Stimulated activated CD4-positive, alpha-beta T cell treated with anti-CD3 and anti-CD28 coated beads, Interleukin-15, amount 100 ng/mL, for 48 hours (primary cell): ENCODE data around the gene DDIT3.
"Not testable (repeated sequence)": the region's sequence is repeated elsewhere in the genome, so short reads cannot be mapped to it uniquely, and the experiment has no call there.

Experiments
- DNase-seq, 2 donors: peaks; one replicate each; pipeline ENCODE4 v3.0.0-alpha.2; 2020; ENCODE audit warnings: low read depth in 2 of 2

The DDIT3 gene

GRCh38 chr12:57513266-57513665 lies 7.0 kb downstream of the DDIT3 start:
- no peak for DNase-seq

- DNase-seq, result no peak
Measured at GRCh38 chr12:57512665-57513064, 7.6 kb downstream of the DDIT3 start.

DNA sequence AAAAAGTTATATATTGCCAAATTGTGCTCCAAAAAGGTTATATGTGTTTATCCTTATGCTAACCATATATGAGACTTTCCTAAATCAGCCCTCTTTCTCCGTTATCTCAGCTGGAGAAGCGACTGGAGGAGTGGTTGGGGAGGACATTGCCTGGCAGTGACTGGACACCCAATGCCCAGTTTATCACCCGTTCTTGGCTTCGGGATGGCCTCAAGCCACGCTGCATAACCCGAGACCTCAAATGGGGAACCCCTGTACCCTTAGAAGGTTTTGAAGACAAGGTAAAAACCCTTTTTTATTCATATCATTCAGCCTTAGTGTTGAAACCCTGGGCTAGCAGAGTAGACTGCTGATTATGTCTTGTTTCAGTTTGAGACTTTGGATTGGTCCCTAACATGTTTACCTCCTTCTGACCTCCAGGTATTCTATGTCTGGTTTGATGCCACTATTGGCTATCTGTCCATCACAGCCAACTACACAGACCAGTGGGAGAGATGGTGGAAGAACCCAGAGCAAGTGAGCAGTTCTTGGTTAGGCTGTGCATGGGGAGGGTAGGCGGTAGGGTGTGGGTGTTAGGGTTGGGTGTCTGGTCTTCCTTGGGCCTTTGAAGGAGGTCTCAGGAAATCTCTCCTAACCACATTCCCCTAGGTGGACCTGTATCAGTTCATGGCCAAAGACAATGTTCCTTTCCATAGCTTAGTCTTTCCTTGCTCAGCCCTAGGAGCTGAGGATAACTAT lies 8.6 kb downstream of the DDIT3 start:
- no peak for DNase-seq

- DNase-seq, result no peak
Measured at GRCh38 chr12:57511161-57511560, 9.2 kb downstream of the DDIT3 start.

DNA sequence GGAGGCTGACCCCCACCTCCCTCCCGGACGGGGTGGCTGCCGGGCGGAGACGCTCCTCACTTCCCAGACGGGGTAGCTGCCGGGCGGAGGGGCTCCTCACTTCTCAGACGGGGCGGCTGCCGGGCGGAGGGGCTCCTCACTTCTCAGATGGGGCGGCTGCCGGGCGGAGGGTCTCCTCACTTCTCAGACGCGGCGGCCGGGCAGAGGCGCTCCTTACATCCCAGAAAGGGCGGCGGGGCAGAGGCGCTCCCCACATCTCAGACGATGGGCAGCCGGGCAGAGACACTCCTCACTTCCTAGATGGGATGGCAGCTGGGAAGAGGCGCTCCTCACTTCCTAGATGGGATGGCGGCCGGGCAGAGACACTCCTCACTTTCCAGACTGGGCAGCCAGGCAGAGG lies 12.5 kb downstream of the DDIT3 start:
- not testable (repeated sequence) for DNase-seq

DNA sequence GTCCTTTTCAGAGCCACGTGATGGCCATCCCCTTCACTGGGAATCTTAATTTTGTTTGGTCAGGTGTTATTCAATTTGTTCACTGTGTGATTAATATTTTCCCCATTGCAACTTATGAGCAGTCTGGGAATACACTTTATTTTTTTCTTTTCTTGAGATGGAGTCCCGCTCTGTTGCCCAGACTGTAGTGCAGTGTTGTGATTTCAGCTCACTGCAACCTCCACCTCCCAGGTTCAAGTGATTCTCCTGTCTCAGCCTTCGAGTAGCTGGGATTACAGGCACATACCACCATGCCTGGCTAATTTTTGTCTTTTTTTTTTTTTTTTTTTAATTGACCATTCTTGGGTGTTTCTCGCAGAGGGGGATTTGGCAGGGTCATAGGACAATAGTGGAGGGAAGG lies 13.8 kb downstream of the DDIT3 start:
- DNase-seq, result not testable (repeated sequence)

DNA sequence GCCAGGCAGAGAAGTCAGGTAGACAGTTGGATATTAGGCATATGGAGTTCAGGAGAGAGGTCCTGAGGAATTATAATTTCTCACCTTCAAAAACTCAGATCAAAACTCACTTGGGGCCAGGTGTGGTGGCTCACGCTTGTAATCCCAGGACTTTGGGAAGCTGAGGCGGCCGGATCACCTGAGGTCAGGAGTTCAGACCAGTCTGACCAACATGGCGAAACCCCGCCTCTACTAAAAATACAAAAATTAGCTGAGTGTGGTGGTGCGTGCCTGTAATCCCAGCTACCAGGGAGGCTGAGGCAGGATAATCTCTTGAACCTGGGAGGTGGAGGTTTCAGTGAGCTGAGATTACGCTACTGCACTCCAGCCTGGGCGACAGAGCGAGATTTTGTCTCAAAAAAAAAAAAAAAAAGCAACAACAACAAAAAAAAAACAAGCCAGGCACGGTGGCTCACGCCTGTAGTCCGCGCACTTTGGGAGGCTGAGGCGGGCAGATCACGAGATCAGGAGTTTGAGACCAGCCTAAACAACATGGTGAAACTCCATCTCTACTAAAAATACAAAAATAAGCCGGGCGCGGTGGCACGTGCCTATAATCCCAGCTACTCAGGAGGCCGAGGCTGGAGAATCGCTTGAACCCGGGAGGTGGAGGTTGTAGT lies 17.9 kb downstream of the DDIT3 start:
- DNase-seq, result not testable (repeated sequence)

GRCh38 chr12:57500213-57500612 lies 20.1 kb downstream of the DDIT3 start:
- no peak for DNase-seq

GRCh38 chr12:57498571-57498970 lies 21.7 kb downstream of the DDIT3 start:
- no peak for DNase-seq

DNA sequence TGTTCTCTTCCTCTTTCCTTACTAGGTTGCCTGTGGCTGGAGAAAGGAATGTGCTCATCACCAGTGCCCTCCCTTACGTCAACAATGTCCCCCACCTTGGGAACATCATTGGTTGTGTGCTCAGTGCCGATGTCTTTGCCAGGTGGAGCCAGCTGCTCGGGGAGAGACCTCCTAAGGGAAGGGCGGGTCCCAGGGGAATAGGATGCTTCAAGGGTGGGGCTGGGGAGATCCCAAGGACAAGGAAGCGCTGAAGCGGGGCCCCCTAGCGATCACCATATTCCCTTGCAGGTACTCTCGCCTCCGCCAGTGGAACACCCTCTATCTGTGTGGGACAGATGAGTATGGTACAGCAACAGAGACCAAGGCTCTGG lies 22.2 kb downstream of the DDIT3 start:
- DNase-seq, result no peak

- no peak for DNase-seq
Measured at GRCh38 chr12:57497223-57498131, 22.8 kb downstream of the DDIT3 start.

GRCh38 chr12:57496822-57497221 lies 23.5 kb downstream of the DDIT3 start:
- DNase-seq, result no peak

- DNase-seq, result not testable (repeated sequence)
Measured at GRCh38 chr12:57495051-57495701, 25.1 kb downstream of the DDIT3 start.

- no peak for DNase-seq
Measured at GRCh38 chr12:57491393-57492280, 28.7 kb downstream of the DDIT3 start.

DNA sequence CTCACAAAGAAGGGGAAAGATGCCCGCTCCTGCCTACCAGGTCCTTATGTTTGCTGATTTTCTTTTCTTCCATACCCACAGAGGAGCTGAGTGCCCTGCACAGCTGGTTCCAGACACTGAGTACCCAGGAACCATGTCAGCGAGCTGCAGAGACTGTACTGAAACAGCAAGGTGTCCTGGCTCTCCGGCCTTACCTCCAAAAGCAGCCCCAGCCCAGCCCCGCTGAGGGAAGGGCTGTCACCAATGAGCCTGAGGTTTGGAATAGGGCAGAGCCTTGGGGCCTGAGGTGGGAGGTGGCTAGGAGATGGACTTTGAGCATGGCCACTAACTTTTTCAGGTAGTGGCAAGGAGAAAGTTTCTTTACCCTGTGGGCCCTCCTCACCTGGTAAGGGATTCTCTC lies 30.2 kb downstream of the DDIT3 start:
- DNase-seq, result no peak

DNA sequence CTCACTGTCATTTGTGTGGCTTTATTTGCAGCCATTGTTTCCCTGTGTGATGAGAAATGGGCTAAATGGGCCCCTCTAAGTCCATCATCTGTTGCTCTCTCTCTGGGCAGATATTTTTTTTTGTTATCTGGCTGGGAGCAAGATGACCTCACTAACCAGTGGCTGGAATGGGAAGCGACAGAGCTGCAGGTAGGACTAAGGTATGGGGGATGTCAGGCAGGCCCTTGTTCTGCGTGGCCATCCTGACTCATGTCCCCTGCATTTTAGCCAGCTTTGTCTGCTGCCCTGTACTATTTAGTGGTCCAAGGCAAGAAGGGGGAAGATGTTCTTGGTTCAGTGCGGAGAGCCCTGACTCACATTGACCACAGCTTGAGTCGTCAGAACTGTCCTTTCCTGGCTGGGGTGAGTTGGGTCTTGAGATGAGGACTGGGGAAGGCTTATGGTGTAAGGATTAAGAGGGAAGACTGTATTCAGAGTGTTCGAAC lies 31.1 kb downstream of the DDIT3 start:
- no peak for DNase-seq

DNA sequence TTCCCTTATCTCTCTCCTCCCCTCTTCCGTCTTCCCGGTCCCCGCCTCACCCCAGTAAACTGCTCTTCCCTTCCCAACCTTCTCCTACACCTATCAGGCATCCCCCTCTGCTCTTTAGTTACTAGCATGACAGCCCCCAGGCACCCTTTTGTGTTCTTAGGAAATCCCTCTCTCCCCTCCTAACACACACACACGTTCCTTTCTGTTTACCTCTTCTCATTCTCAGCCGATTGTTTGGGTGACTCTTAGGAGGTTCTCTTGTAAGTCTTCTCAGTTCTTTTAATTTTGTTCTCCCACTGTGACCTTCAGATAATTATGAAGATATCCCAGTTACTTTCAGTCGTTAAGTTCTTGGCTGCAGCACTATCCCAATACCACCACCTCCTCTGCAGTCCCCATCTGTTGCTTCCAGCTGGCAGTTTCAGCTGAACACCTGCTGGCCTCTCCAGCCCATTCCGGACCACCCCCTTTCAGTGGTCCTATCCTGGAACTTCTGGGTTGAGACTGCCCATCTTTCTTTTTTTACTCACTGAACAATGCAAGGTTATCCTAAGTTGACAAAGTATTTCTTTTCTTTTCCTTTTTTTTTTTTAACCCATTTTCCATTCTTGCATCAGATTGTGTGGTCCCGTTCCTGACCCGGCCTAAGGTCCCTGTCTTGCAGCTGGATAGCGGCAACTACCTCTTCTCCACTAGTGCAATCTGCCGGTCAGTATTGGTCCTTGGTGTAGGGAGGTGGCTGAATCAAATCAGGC lies 31.7 kb downstream of the DDIT3 start:
- DNase-seq, result no peak

GRCh38 chr12:57487597-57488401 lies 32.5 kb downstream of the DDIT3 start, which contains the start of gene MARS1:
Gene MARS1, plus strand, starts transcription at chr12:57488068. Its CDS starts 23 bp downstream, at chr12:57488091.
- DNase-seq, result peak; percentile 88 to 89

GRCh38 chr12:57487055-57487596 lies 33.2 kb downstream of the DDIT3 start:
- no peak for DNase-seq
